ENCODE data around the gene KRTAP9-3.
"Not testable (repeated sequence)": the region's sequence is repeated elsewhere in the genome, so short reads cannot be mapped to it uniquely, and the experiment has no call there.

DNA sequence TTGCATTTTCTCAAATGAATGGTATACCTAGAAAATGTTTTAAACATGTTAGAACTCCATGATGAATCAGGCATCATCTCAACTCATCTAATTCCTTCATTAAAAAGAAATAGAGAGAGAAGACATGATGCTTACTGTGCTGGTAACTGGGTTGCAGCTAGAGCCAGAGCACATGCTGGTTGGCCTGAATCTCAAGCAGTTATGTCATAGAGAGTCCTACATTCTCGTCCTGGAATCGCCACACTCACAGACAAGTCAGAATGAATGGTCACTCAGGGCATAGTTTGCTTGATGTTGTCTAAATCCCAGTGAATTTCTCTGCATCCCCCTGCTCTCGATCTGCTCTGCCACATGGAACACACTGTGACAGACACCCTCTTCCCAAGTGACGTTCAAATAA, 4.9 kb downstream of the KRTAP9-3 start:
- TF ChIP-seq, protein P1, sequence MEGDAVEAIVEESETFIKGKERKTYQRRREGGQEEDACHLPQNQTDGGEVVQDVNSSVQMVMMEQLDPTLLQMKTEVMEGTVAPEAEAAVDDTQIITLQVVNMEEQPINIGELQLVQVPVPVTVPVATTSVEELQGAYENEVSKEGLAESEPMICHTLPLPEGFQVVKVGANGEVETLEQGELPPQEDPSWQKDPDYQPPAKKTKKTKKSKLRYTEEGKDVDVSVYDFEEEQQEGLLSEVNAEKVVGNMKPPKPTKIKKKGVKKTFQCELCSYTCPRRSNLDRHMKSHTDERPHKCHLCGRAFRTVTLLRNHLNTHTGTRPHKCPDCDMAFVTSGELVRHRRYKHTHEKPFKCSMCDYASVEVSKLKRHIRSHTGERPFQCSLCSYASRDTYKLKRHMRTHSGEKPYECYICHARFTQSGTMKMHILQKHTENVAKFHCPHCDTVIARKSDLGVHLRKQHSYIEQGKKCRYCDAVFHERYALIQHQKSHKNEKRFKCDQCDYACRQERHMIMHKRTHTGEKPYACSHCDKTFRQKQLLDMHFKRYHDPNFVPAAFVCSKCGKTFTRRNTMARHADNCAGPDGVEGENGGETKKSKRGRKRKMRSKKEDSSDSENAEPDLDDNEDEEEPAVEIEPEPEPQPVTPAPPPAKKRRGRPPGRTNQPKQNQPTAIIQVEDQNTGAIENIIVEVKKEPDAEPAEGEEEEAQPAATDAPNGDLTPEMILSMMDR (optimal IDR thresholded peaks at IDR 0.05 in 1 of 3, IDR thresholded peaks at IDR 0.05 in 1 of 3, conservative IDR thresholded peaks at IDR 0.05 in 1 of 3; ENCODE audit: extremely low read depth in 1 of 3, insufficient read depth in 2 of 3, low read length in 3 of 3) = not testable (repeated sequence)
- not testable (repeated sequence) for TF ChIP-seq EZH2 (IDR thresholded peaks at IDR 0.05; ENCODE audit: low read length)
